DOHH2 (cell line): ENCODE measurements around the gene NAV2.

Experiments
- EZH2phosphoT487 ChIP-seq: fragments of 200-600 bp; sonication (generic); IDR thresholded peaks from 2 replicates; pipeline ENCODE4 v1.6.1; 2017; ENCODE audit warnings: borderline replicate concordance, mild to moderate bottlenecking, antibody characterized with exemption, low read length, moderate library complexity, mixed read lengths
- TF ChIP-seq, protein P1 (sequence below): fragments of 200-600 bp; sonication (generic); IDR thresholded peaks from one replicate; pipeline ENCODE4 v1.5.1; 2014; ENCODE audit warnings: antibody characterized with exemption, mild to moderate bottlenecking, low read depth, low read length; ENCODE audit not compliant: poor library complexity, severe bottlenecking

DNA sequence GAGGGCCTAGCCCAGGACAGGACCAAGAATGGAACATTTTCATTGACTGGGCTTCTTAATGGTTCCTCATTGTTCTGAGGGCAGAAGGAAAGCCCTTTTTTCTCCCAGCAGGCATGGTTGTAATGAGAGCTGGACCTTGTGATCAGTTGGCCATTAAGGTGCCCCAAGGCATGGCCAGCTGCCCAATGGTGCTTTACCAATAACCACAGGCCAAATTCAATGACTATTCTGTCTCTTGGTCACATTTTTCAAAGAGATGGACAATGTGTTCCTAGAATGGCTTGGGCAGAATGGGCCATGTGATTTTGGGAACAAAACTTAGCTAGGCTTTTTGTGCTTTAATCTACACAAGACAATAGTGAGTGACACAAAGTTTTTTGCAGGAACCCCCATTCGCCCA lies 7.3 kb downstream of the NAV2 start:
- TF ChIP-seq, protein P1, sequence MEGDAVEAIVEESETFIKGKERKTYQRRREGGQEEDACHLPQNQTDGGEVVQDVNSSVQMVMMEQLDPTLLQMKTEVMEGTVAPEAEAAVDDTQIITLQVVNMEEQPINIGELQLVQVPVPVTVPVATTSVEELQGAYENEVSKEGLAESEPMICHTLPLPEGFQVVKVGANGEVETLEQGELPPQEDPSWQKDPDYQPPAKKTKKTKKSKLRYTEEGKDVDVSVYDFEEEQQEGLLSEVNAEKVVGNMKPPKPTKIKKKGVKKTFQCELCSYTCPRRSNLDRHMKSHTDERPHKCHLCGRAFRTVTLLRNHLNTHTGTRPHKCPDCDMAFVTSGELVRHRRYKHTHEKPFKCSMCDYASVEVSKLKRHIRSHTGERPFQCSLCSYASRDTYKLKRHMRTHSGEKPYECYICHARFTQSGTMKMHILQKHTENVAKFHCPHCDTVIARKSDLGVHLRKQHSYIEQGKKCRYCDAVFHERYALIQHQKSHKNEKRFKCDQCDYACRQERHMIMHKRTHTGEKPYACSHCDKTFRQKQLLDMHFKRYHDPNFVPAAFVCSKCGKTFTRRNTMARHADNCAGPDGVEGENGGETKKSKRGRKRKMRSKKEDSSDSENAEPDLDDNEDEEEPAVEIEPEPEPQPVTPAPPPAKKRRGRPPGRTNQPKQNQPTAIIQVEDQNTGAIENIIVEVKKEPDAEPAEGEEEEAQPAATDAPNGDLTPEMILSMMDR = no peak
- no peak for TF ChIP-seq EZH2phosphoT487
